Limb (tissue), 2 donors: Measurements from ENCODE around the gene CASKIN2.
A peak's percentile ranks its signal among the peaks of the same experiment; 100 is the strongest.

ENCODE experiments used
- DNase-seq, 2 donors: peaks; one replicate each; pipeline ENCODE4 v3.0.0-alpha.2; 2016; ENCODE audit errors: extremely low spot score in 2 of 2

CASKIN2 gene

GRCh38 chr17:75547091-75547490, 31.8 kb upstream of the CASKIN2 start:
- no peak for DNase-seq

GRCh38 chr17:75546181-75546580, 30.8 kb upstream of the CASKIN2 start:
- DNase-seq = no peak

GRCh38 chr17:75544250-75544649, 28.9 kb upstream of the CASKIN2 start:
- DNase-seq = no peak

GRCh38 chr17:75542728-75543336, 27.5 kb upstream of the CASKIN2 start:
- no peak for DNase-seq

GRCh38 chr17:75542229-75542628, 26.9 kb upstream of the CASKIN2 start:
- no peak for DNase-seq

GRCh38 chr17:75540923-75541503, 25.7 kb upstream of the CASKIN2 start:
- DNase-seq = no peak

- no peak for DNase-seq
These were observed 24.8 kb upstream of the CASKIN2 start for GRCh38 chr17:75539967-75540729.

- DNase-seq = no peak
These were observed 21.0 kb upstream of the CASKIN2 start for GRCh38 chr17:75536366-75536765.

GRCh38 chr17:75535871-75536270, 20.5 kb upstream of the CASKIN2 start:
- no peak for DNase-seq

GRCh38 chr17:75535119-75535537, 19.8 kb upstream of the CASKIN2 start:
- DNase-seq = no peak

- DNase-seq = no peak
These were observed 16.4 kb upstream of the CASKIN2 start for GRCh38 chr17:75531721-75532072.

GRCh38 chr17:75530837-75531720, 15.7 kb upstream of the CASKIN2 start:
- DNase-seq = no peak

- DNase-seq = no peak
These were observed 11.4 kb upstream of the CASKIN2 start for GRCh38 chr17:75526555-75527270.

- no peak for DNase-seq
These were observed 10.6 kb upstream of the CASKIN2 start for GRCh38 chr17:75525806-75526554.

- peak; percentile 24 to 80 for DNase-seq
These were observed 9.9 kb upstream of the CASKIN2 start, which contains the start of gene LLGL2 for GRCh38 chr17:75524970-75525805. Gene LLGL2 (plus strand): TSS chr17:75525697. CDS start chr17:75543427, 17,730 bp downstream.

GRCh38 chr17:75524269-75524969, 9.1 kb upstream of the CASKIN2 start:
- DNase-seq = no peak

- no peak for DNase-seq
These were observed 8.3 kb upstream of the CASKIN2 start for GRCh38 chr17:75523647-75524046.

GRCh38 chr17:75521951-75522727, 6.8 kb upstream of the CASKIN2 start:
- DNase-seq = no peak
